Neural cell (in vitro differentiated cells): ENCODE data around the gene S100A11. TPM values are rescaled to one million over a fixed set of nuclear protein-coding genes. Genes with fewer than 3 reads are reported as not detected.

Source experiments
- H2AFZ ChIP-seq: fragments of 200-600, 300-800 bp; sonication (generic), shearing (Covaris generic); 2 replicates; pipeline ENCODE4 v1.6.0; 2014; ENCODE audit warnings: low read depth, mild to moderate bottlenecking, antibody characterized with exemption, low read length, moderate library complexity
- H3F3A ChIP-seq: fragments of 200-600 bp; shearing (Covaris generic); 2 replicates; pipeline ENCODE4 v1.6.1; 2016; ENCODE audit warnings: mild to moderate bottlenecking, moderate library complexity, mixed read lengths, antibody characterized with exemption, low read length; ENCODE audit not compliant: insufficient read depth, poor library complexity, severe bottlenecking
- H3K27ac ChIP-seq: fragments of 200-600, 300-800 bp; sonication (generic), shearing (Covaris generic); 2 replicates; pipeline ENCODE4 v1.5.1; 2014; ENCODE audit warnings: mild to moderate bottlenecking, low read length, moderate library complexity
- H3K27me3 ChIP-seq: fragments of 300-800, 200-600 bp; sonication (generic), shearing (Covaris generic); 2 replicates; pipeline ENCODE4 v1.6.0; 2014; ENCODE audit warnings: mild to moderate bottlenecking, low read depth, low read length, moderate library complexity; ENCODE audit not compliant: insufficient read depth
- H3K36me3 ChIP-seq: fragments of 300-800, 200-600 bp; sonication (generic), shearing (Covaris generic); 2 replicates; pipeline ENCODE4 v1.5.1; 2014; ENCODE audit warnings: mild to moderate bottlenecking, antibody characterized with exemption, low read length, moderate library complexity; ENCODE audit not compliant: insufficient read depth
- H3K4me2 ChIP-seq: fragments of 300-800, 200-600 bp; sonication (generic), shearing (Covaris generic); 2 replicates; pipeline ENCODE4 v1.6.0; 2014; ENCODE audit warnings: mild to moderate bottlenecking, low read length
- H3K4me3 ChIP-seq: fragments of 300-800, 200-600 bp; sonication (generic), shearing (Covaris generic); 2 replicates; pipeline ENCODE4 v1.5.1; 2014; ENCODE audit warnings: mild to moderate bottlenecking, low read length, moderate library complexity
- H3K79me2 ChIP-seq: fragments of 200-600 bp; shearing (Covaris generic); replicated peaks from 2 replicates; pipeline ENCODE4 v1.6.0; 2014; ENCODE audit warnings: mild to moderate bottlenecking, low read length, moderate library complexity; ENCODE audit not compliant: insufficient read depth
- H3K9ac ChIP-seq: fragments of 300-800, 200-600 bp; sonication (generic), shearing (Covaris generic); 2 replicates; pipeline ENCODE4 v1.6.1; 2016; ENCODE audit warnings: mild to moderate bottlenecking, low read length, mixed read lengths
- H3K9me2 ChIP-seq: fragments of 200-600 bp; shearing (Covaris generic); 2 replicates; pipeline ENCODE4 v1.6.1; 2016; ENCODE audit warnings: mild to moderate bottlenecking, low read length, mixed read lengths; ENCODE audit not compliant: insufficient read depth
- H3K9me3 ChIP-seq: fragments of 200-600, 300-800 bp; sonication (generic), shearing (Covaris generic); 2 replicates; pipeline ENCODE4 v1.6.1; 2016; ENCODE audit warnings: mild to moderate bottlenecking, mixed run types, low read length, moderate library complexity, mixed read lengths
- H4K20me1 ChIP-seq: fragments of 200-600 bp; shearing (Covaris generic); 2 replicates; pipeline ENCODE4 v1.6.1; 2016; ENCODE audit warnings: mild to moderate bottlenecking, mixed run types; ENCODE audit not compliant: insufficient read depth
- EP300 ChIP-seq: fragments of 450-650 bp; conservative IDR thresholded peaks from 2 replicates; pipeline ENCODE4 v1.6.1; 2014; ENCODE audit warnings: antibody characterized with exemption, mild to moderate bottlenecking, moderate library complexity; ENCODE audit not compliant: poor library complexity, severe bottlenecking
- EZH2 ChIP-seq: fragments of 200-600, 300-800 bp; shearing (Covaris generic), sonication (generic); IDR thresholded peaks from 2 replicates; pipeline ENCODE4 v1.6.1; 2014; ENCODE audit warnings: antibody characterized with exemption, low read length, borderline replicate concordance, mild to moderate bottlenecking; ENCODE audit not compliant: insufficient read depth, poor library complexity, severe bottlenecking
- MXI1 ChIP-seq: fragments of 450-650 bp; conservative IDR thresholded peaks from 2 replicates; pipeline ENCODE4 v1.6.1; 2014; ENCODE audit warnings: antibody characterized with exemption, mild to moderate bottlenecking; ENCODE audit not compliant: poor library complexity, severe bottlenecking
- POLR2AphosphoS5 ChIP-seq: IDR thresholded peaks from 2 replicates; pipeline ENCODE4 v1.6.1; 2012
- RAD21 ChIP-seq: fragments of 450-650 bp; conservative IDR thresholded peaks from 2 replicates; pipeline ENCODE4 v1.6.1; 2014; ENCODE audit warnings: antibody characterized with exemption, mild to moderate bottlenecking, moderate library complexity
- SMC3 ChIP-seq: fragments of 450-650 bp; conservative IDR thresholded peaks from 2 replicates; pipeline ENCODE4 v1.6.1; 2014; ENCODE audit warnings: antibody characterized with exemption, mild to moderate bottlenecking, moderate library complexity; ENCODE audit not compliant: poor library complexity
- TAF1 ChIP-seq: IDR thresholded peaks from 2 replicates; pipeline ENCODE4 v1.6.1; 2012; ENCODE audit warnings: low read depth
- polyA plus RNA-seq: library from polyadenylated mRNA; depleted of rRNA; stranded (reverse); fragments of >200 nt; gene quantifications from 2 replicates; pipeline ENCODE4 v1.2.3, GENCODE V29; 2014
- TF ChIP-seq, protein P1 (sequence below): IDR thresholded peaks from 2 replicates; pipeline ENCODE4 v1.6.1; 2012; ENCODE audit warnings: borderline replicate concordance
- TF ChIP-seq, protein P2 (sequence below): fragments of 450-650 bp; IDR thresholded peaks from 2 replicates; pipeline ENCODE4 v1.5.1; 2014; ENCODE audit warnings: antibody characterized with exemption, mild to moderate bottlenecking, moderate library complexity; ENCODE audit not compliant: poor library complexity, severe bottlenecking

S100A11 gene
- polyA plus RNA-seq, 1 donor from 2014 or later: not detected

DNA sequence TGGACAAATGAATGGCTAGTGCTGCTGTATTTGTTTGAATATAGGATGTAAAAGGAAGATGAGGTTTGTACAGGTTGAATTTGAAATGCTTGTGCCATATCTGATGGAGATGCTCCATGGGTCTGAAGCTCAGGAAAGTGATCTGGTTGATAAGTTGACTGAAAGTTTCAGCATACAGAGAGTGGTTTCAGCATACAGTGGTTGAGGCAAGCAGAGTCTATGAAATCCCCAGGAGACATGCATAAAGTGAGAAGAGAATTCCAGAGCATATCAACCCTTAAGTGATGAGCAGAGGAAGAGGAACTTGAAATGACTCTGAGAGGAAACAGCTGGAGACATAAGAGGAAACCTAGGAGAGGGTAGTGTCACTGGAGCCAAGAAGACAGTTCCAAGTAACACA lies 30.3 kb upstream of the S100A11 start:
- TF ChIP-seq, protein P1, sequence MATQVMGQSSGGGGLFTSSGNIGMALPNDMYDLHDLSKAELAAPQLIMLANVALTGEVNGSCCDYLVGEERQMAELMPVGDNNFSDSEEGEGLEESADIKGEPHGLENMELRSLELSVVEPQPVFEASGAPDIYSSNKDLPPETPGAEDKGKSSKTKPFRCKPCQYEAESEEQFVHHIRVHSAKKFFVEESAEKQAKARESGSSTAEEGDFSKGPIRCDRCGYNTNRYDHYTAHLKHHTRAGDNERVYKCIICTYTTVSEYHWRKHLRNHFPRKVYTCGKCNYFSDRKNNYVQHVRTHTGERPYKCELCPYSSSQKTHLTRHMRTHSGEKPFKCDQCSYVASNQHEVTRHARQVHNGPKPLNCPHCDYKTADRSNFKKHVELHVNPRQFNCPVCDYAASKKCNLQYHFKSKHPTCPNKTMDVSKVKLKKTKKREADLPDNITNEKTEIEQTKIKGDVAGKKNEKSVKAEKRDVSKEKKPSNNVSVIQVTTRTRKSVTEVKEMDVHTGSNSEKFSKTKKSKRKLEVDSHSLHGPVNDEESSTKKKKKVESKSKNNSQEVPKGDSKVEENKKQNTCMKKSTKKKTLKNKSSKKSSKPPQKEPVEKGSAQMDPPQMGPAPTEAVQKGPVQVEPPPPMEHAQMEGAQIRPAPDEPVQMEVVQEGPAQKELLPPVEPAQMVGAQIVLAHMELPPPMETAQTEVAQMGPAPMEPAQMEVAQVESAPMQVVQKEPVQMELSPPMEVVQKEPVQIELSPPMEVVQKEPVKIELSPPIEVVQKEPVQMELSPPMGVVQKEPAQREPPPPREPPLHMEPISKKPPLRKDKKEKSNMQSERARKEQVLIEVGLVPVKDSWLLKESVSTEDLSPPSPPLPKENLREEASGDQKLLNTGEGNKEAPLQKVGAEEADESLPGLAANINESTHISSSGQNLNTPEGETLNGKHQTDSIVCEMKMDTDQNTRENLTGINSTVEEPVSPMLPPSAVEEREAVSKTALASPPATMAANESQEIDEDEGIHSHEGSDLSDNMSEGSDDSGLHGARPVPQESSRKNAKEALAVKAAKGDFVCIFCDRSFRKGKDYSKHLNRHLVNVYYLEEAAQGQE: no peak
- TF ChIP-seq, protein P2, sequence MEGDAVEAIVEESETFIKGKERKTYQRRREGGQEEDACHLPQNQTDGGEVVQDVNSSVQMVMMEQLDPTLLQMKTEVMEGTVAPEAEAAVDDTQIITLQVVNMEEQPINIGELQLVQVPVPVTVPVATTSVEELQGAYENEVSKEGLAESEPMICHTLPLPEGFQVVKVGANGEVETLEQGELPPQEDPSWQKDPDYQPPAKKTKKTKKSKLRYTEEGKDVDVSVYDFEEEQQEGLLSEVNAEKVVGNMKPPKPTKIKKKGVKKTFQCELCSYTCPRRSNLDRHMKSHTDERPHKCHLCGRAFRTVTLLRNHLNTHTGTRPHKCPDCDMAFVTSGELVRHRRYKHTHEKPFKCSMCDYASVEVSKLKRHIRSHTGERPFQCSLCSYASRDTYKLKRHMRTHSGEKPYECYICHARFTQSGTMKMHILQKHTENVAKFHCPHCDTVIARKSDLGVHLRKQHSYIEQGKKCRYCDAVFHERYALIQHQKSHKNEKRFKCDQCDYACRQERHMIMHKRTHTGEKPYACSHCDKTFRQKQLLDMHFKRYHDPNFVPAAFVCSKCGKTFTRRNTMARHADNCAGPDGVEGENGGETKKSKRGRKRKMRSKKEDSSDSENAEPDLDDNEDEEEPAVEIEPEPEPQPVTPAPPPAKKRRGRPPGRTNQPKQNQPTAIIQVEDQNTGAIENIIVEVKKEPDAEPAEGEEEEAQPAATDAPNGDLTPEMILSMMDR: no peak
- no peak for TF ChIP-seq MXI1
- no peak for TF ChIP-seq EZH2
- no peak for TF ChIP-seq TAF1
- TF ChIP-seq SMC3: no peak
- TF ChIP-seq POLR2AphosphoS5: no peak
- no peak for TF ChIP-seq EP300
- no peak for TF ChIP-seq RAD21
- no peak overlapping the region for H3K4me2 ChIP-seq
- no peaks in the 10 kb centered on the region for H3K27me3 ChIP-seq
- no peak overlapping the region for H3K4me3 ChIP-seq
- H3K79me2 ChIP-seq: no peaks in the 10 kb centered on the region
- H3F3A ChIP-seq: no peaks in the 10 kb centered on the region
- no peaks in the 10 kb centered on the region for H3K9me2 ChIP-seq
- no peak overlapping the region for H2AFZ ChIP-seq
- H3K9me3 ChIP-seq: no peaks in the 10 kb centered on the region
- H4K20me1 ChIP-seq: no peaks in the 10 kb centered on the region
- no peaks in the 10 kb centered on the region for H3K36me3 ChIP-seq
- no peak overlapping the region for H3K27ac ChIP-seq
- no peak overlapping the region for H3K9ac ChIP-seq

DNA sequence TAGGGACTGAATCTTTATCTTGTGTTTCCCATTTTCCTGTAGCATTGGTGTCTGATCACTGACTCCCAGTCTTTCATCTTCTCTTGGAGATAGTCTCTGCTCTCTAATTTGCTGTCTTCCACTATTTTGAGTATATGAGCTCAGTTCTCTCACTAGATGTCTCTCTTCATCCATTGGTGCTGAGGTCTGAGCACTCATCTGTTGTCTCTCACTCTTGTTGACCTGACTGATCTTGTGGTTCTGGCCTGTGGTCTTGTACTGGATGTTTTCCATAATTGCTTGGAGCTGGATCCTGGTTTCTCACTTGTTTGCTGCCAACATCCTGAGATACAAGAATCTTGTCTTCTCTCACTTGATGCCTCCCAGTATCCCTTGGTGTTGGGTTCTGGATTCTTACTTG lies 25.1 kb upstream of the S100A11 start:
- H3K36me3 ChIP-seq: no peaks in the 10 kb centered on the region
- peaks cover 2% of the 10 kb centered on the region for H3K27me3 ChIP-seq
- no peak overlapping the region for H3K27ac ChIP-seq
- no peak overlapping the region for H3K4me2 ChIP-seq
- H3K4me3 ChIP-seq: no peak overlapping the region
- no peak overlapping the region for H3K9ac ChIP-seq
- no peak for TF ChIP-seq MXI1
- TF ChIP-seq EP300: no peak
- no peak for TF ChIP-seq SMC3
- no peak for TF ChIP-seq TAF1
- TF ChIP-seq, protein P2: no peak
- TF ChIP-seq POLR2AphosphoS5: no peak
- TF ChIP-seq, protein P1: no peak
- no peak for TF ChIP-seq RAD21
- no peak for TF ChIP-seq EZH2
- no peaks in the 10 kb centered on the region for H3K9me2 ChIP-seq
- H4K20me1 ChIP-seq: no peaks in the 10 kb centered on the region
- no peaks in the 10 kb centered on the region for H3K9me3 ChIP-seq
- no peaks in the 10 kb centered on the region for H3K79me2 ChIP-seq
- no peaks in the 10 kb centered on the region for H3F3A ChIP-seq
- H2AFZ ChIP-seq: no peak overlapping the region
